Lung (tissue), 12 donors: ENCODE data around the gene VPS33A. TPM values are rescaled to one million over a fixed set of nuclear protein-coding genes. Genes with fewer than 3 reads are reported as not detected.

ENCODE experiments used
- ATAC-seq: fragments of 200-7000 bp; cut with Tn5 transposase; one replicate; pipeline ENCODE4 v1.9.1; 2020; ENCODE audit warnings: moderate number of reproducible peaks; ENCODE audit not compliant: insufficient read depth, low FRiP score
- DNase-seq, 3 donors: peaks; one replicate each; pipeline ENCODE4 v3.0.0-alpha.2; 2013 to 2017
- H3K27ac ChIP-seq, 2 donors: one replicate each; pipeline ENCODE4 v1.5.1; 2013; ENCODE audit warnings: mild to moderate bottlenecking in 2 of 2, moderate library complexity in 2 of 2, control low read depth in 1 of 2, inconsistent platforms in 1 of 2, low read depth in 1 of 2, low read length in 1 of 2
- H3K27me3 ChIP-seq, 3 donors: one replicate each; pipeline ENCODE4 v1.5.1; 2013; ENCODE audit warnings: low read length in 2 of 3; ENCODE audit not compliant: control insufficient read depth in 3 of 3, insufficient read depth in 3 of 3
- H3K36me3 ChIP-seq, 4 donors: one replicate each; pipeline ENCODE4 v1.5.1; 2013; ENCODE audit warnings: low read length in 4 of 4, mild to moderate bottlenecking in 1 of 4, moderate library complexity in 1 of 4; ENCODE audit not compliant: control insufficient read depth in 4 of 4, insufficient read depth in 4 of 4
- H3K4me1 ChIP-seq, 5 donors: one replicate each; pipeline ENCODE4 v1.5.1; 2013; ENCODE audit warnings: low read length in 5 of 5, mild to moderate bottlenecking in 2 of 5, moderate library complexity in 1 of 5; ENCODE audit not compliant: control insufficient read depth in 5 of 5, insufficient read depth in 5 of 5
- H3K4me3 ChIP-seq: one replicate; pipeline ENCODE4 v1.5.1; 2013; ENCODE audit warnings: mild to moderate bottlenecking, control low read depth, moderate library complexity
- H3K9ac ChIP-seq, 2 donors: one replicate each; pipeline ENCODE4 v1.5.1; 2013; ENCODE audit warnings: low read length in 2 of 2, control low read depth in 1 of 2; ENCODE audit not compliant: insufficient read depth in 1 of 2
- H3K9me3 ChIP-seq, 4 donors: one replicate each; pipeline ENCODE4 v1.5.1; 2013; ENCODE audit warnings: low read length in 3 of 4, mild to moderate bottlenecking in 1 of 4, moderate library complexity in 1 of 4; ENCODE audit not compliant: control insufficient read depth in 4 of 4, insufficient read depth in 3 of 4
- CTCF ChIP-seq: IDR thresholded peaks from 2 replicates; pipeline ENCODE4 v1.5.1; 2012; ENCODE audit warnings: mild to moderate bottlenecking; ENCODE audit errors: control extremely low read depth, extremely low read depth
- WGBS, 2 donors: extraction: QIAGEN DNeasy Blood & Tissue Kit; methylation state at CpG; one replicate each; pipeline ENCODE4 v1.1.7; 2013; 5-methylcytosine and 5-hydroxymethylcytosine counted together
- polyA plus RNA-seq, 2 donors: library from polyadenylated mRNA; stranded (reverse); fragments of 200-250 nt; gene quantifications; one replicate each; pipeline ENCODE4 v1.2.1, GENCODE V29; 2013
- total RNA-seq, 2 donors: library from RNA; depleted of rRNA in 1 of 2; stranded (reverse); fragments of >200 nt in 1 of 2; gene quantifications; one replicate each; pipeline ENCODE4 v1.2.1, GENCODE V29; 2014 to 2021
- donor health status: control.
- donor health status: control.
- donor health status: Bipolar disorder and iron deficiency.
- donor health status: healthy.
- donor health status: DM: yes; HTN: yes; CAD: no.

VPS33A gene
- total and polyA plus RNA-seq, 4 donors = 8.1 to 17.6 (median 15.4) TPM

GRCh38 chr12:122230798-122231197 is 35.5 kb downstream of the VPS33A start:
- H3K4me3 ChIP-seq = no peak overlapping the region
- no peak for ATAC-seq
- H3K36me3 ChIP-seq = peaks cover 14 to 33% (median 25%) of the 10 kb centered on the region in 4 donors

GRCh38 chr12:122228092-122228491 is 38.2 kb downstream of the VPS33A start:
- peaks cover 5 to 21% (median 9%) of the 10 kb centered on the region in 5 donors for H3K4me1 ChIP-seq
- H3K4me3 ChIP-seq = no peak overlapping the region
- 90 to 95% methylated on average over 5 of the region's 5 CpGs for WGBS, 2 donors

More at GRCh38 chr12:122230798-122231197, 35.5 kb downstream of the VPS33A start:
- Histone ChIP-seq H3K4me1 (peaks cover 0 to 7% (median 5%) of the 10 kb centered on the region in 5 donors), H3K27ac (no peak overlapping the region), H3K27me3 (no peaks in the 10 kb centered on the region), H3K9me3 (no peaks in the 10 kb centered on the region), H3K9ac (no peak overlapping the region)
- no peak for TF ChIP-seq CTCF
- WGBS, 2 donors = 73 to 89% methylated on average over 6 of the region's 6 CpGs
- DNase-seq = no peak

GRCh38 chr12:122227341-122227740 is 39.0 kb downstream of the VPS33A start:
- TF ChIP-seq CTCF = no peak
- H3K36me3 ChIP-seq = peaks cover 9 to 34% (median 15%) of the 10 kb centered on the region in 4 donors
- no peak overlapping the region for H3K4me3 ChIP-seq

More at GRCh38 chr12:122228092-122228491, 38.2 kb downstream of the VPS33A start:
- TF ChIP-seq CTCF = no peak
- Histone ChIP-seq H3K27ac (no peak overlapping the region), H3K27me3 (no peaks in the 10 kb centered on the region), H3K36me3 (peaks cover 14 to 32% (median 15%) of the 10 kb centered on the region in 4 donors), H3K9me3 (no peaks in the 10 kb centered on the region), H3K9ac (no peak overlapping the region)
- no peak for DNase-seq
- ATAC-seq = no peak

More at GRCh38 chr12:122227341-122227740, 39.0 kb downstream of the VPS33A start:
- no peaks in the 10 kb centered on the region for H3K9me3 ChIP-seq
- WGBS, 2 donors = 87 to 88% methylated on average over 17 of the region's 17 CpGs
- H3K9ac ChIP-seq = no peak overlapping the region
- peaks cover 5 to 21% (median 9%) of the 10 kb centered on the region in 5 donors for H3K4me1 ChIP-seq
- DNase-seq (no peak), ATAC-seq (no peak)
- no peak overlapping the region for H3K27ac ChIP-seq
- H3K27me3 ChIP-seq = no peaks in the 10 kb centered on the region
